ENCODE data around the gene EEF1A2.

Gene EEF1A2

GRCh38 chr20:63505281-63505680 is 6.4 kb upstream of the EEF1A2 start:
- Histone ChIP-seq H3K4me1 (ENCODE audit: low read length) (no peaks in the 10 kb centered on the region), H3K79me2 (ENCODE audit: low read length) (no peaks in the 10 kb centered on the region), H4K20me1 (ENCODE audit: insufficient read depth, low read length) (no peaks in the 10 kb centered on the region), H3K36me3 (replicated peaks; ENCODE audit: low read depth, low read length) (no peaks in the 10 kb centered on the region), H3K4me3 (ENCODE audit: low read length) (no peak overlapping the region), H3K9me3 (ENCODE audit: insufficient read depth, low read length) (no peaks in the 10 kb centered on the region), H3K27me3 (ENCODE audit: low read depth, low read length) (peaks cover 4% of the 10 kb centered on the region; the same call in 1 of the 2 replicates), H3K9ac (ENCODE audit: low read length) (no peak overlapping the region), H3K27ac (ENCODE audit: low read length) (no peak overlapping the region), H3K4me2 (ENCODE audit: low read length) (no peak overlapping the region), H2AFZ (ENCODE audit: low read depth, low read length) (no peak overlapping the region)
- no peak for TF ChIP-seq EZH2phosphoT487 (IDR thresholded peaks at IDR 0.05; ENCODE audit: low read depth)
- TF ChIP-seq, protein P1, sequence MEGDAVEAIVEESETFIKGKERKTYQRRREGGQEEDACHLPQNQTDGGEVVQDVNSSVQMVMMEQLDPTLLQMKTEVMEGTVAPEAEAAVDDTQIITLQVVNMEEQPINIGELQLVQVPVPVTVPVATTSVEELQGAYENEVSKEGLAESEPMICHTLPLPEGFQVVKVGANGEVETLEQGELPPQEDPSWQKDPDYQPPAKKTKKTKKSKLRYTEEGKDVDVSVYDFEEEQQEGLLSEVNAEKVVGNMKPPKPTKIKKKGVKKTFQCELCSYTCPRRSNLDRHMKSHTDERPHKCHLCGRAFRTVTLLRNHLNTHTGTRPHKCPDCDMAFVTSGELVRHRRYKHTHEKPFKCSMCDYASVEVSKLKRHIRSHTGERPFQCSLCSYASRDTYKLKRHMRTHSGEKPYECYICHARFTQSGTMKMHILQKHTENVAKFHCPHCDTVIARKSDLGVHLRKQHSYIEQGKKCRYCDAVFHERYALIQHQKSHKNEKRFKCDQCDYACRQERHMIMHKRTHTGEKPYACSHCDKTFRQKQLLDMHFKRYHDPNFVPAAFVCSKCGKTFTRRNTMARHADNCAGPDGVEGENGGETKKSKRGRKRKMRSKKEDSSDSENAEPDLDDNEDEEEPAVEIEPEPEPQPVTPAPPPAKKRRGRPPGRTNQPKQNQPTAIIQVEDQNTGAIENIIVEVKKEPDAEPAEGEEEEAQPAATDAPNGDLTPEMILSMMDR (IDR thresholded peaks at IDR 0.05; ENCODE audit: low read depth, low read length), result no peak

DNA sequence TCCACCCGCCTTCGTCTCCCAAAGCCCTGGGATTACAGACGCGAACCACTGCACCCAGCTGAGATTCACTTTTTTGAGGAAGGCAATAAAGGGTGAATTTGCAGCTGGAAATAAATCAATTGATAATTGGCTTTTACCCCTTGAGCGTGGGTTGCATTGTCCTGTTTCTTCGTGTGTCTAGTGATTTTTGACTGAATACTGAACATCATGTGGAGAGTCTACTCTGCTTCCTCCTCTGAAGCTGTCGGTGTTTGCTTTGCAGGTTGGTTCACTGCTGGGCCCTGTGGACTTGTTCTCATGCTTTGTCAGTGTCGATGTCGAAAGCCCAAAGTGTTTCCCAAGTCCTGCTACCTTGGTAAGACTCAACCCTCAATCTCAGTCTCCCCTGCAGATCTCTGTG is 5.8 kb upstream of the EEF1A2 start:
- no peaks in the 10 kb centered on the region for H3K4me1 ChIP-seq (ENCODE audit: low read length)
- no peak overlapping the region for H3K9ac ChIP-seq (ENCODE audit: low read length)
- H3K79me2 ChIP-seq (ENCODE audit: low read length), result no peaks in the 10 kb centered on the region
- H4K20me1 ChIP-seq (ENCODE audit: insufficient read depth, low read length), result no peaks in the 10 kb centered on the region
- no peaks in the 10 kb centered on the region for H3K36me3 ChIP-seq (replicated peaks; ENCODE audit: low read depth, low read length)
- H2AFZ ChIP-seq (ENCODE audit: low read depth, low read length), result no peak overlapping the region
- H3K9me3 ChIP-seq (ENCODE audit: insufficient read depth, low read length), result no peaks in the 10 kb centered on the region
- H3K27me3 ChIP-seq (ENCODE audit: low read depth, low read length), result peaks cover 4% of the 10 kb centered on the region; the same call in 1 of the 2 replicates
- H3K4me3 ChIP-seq (ENCODE audit: low read length), result no peak overlapping the region
- TF ChIP-seq, protein P1 (IDR thresholded peaks at IDR 0.05; ENCODE audit: low read depth, low read length), result no peak
- H3K27ac ChIP-seq (ENCODE audit: low read length), result no peak overlapping the region
- no peak overlapping the region for H3K4me2 ChIP-seq (ENCODE audit: low read length)

GRCh38 chr20:63503524-63503923 is 4.6 kb upstream of the EEF1A2 start:
- TF ChIP-seq, protein P1 (IDR thresholded peaks at IDR 0.05; ENCODE audit: low read depth, low read length), result no peak
- TF ChIP-seq EZH2phosphoT487 (IDR thresholded peaks at IDR 0.05; ENCODE audit: low read depth), result no peak
- no peaks in the 10 kb centered on the region for H3K79me2 ChIP-seq (ENCODE audit: low read length)
- no peak overlapping the region for H3K4me3 ChIP-seq (ENCODE audit: low read length)
- no peak overlapping the region for H3K27ac ChIP-seq (ENCODE audit: low read length)
- H3K4me1 ChIP-seq (ENCODE audit: low read length), result no peaks in the 10 kb centered on the region
- no peaks in the 10 kb centered on the region for H3K9me3 ChIP-seq (ENCODE audit: insufficient read depth, low read length)
- no peak overlapping the region for H2AFZ ChIP-seq (ENCODE audit: low read depth, low read length)
- H3K9ac ChIP-seq (ENCODE audit: low read length), result no peak overlapping the region
- no peaks in the 10 kb centered on the region for H3K36me3 ChIP-seq (replicated peaks; ENCODE audit: low read depth, low read length)
- no peak overlapping the region for H3K4me2 ChIP-seq (ENCODE audit: low read length)
- H4K20me1 ChIP-seq (ENCODE audit: insufficient read depth, low read length), result no peaks in the 10 kb centered on the region
- peaks cover 4% of the 10 kb centered on the region; the same call in 1 of the 2 replicates for H3K27me3 ChIP-seq (ENCODE audit: low read depth, low read length)

DNA sequence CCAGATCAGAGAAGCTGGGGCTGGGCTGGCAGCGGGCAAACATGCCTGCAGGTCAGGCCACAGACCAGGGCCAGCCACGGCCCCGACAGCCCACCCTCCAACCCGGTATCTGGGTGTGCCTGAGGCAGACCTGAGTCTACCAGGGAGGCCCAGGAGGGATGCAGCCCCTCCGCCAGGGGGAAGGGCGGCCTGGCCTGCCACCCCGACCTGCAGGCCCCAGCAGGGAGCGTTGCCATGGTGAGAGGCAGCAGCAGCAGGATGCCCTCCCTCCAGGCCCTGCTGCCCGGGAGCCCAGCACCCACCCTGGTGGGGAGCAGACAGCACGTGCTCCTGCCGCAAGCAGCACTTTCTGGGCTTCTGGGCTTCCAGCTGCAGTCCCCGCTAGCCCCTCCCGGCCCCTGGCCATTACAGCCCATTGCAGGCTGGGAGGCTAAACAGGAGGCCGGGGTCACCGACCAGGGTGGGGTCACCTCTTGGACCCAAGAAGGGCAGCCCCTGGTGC is 3.8 kb upstream of the EEF1A2 start:
- peaks cover 4% of the 10 kb centered on the region; the same call in 1 of the 2 replicates for H3K27me3 ChIP-seq (ENCODE audit: low read depth, low read length)
- no peak for TF ChIP-seq EZH2phosphoT487 (IDR thresholded peaks at IDR 0.05; ENCODE audit: low read depth)
- TF ChIP-seq, protein P1 (IDR thresholded peaks at IDR 0.05; ENCODE audit: low read depth, low read length), result no peak
- no peaks in the 10 kb centered on the region for H3K4me1 ChIP-seq (ENCODE audit: low read length)
- H3K4me3 ChIP-seq (ENCODE audit: low read length), result no peak overlapping the region
- no peak overlapping the region for H3K27ac ChIP-seq (ENCODE audit: low read length)
- H3K9ac ChIP-seq (ENCODE audit: low read length), result no peak overlapping the region
- no peak overlapping the region for H2AFZ ChIP-seq (ENCODE audit: low read depth, low read length)
- H3K79me2 ChIP-seq (ENCODE audit: low read length), result no peaks in the 10 kb centered on the region
- no peaks in the 10 kb centered on the region for H3K9me3 ChIP-seq (ENCODE audit: insufficient read depth, low read length)
- no peak overlapping the region for H3K4me2 ChIP-seq (ENCODE audit: low read length)
- no peaks in the 10 kb centered on the region for H4K20me1 ChIP-seq (ENCODE audit: insufficient read depth, low read length)
- no peaks in the 10 kb centered on the region for H3K36me3 ChIP-seq (replicated peaks; ENCODE audit: low read depth, low read length)
